Measurements from ENCODE around the gene C1QTNF4.

Gene C1QTNF4

GRCh38 chr11:47541070-47541469 is 53.1 kb downstream of the C1QTNF4 start:
- H3K4me3 ChIP-seq (ENCODE audit: low read length) = no peak overlapping the region
- no peak for TF ChIP-seq ZNF274 (IDR thresholded peaks at IDR 0.05; ENCODE audit: low read depth, low read length)

DNA sequence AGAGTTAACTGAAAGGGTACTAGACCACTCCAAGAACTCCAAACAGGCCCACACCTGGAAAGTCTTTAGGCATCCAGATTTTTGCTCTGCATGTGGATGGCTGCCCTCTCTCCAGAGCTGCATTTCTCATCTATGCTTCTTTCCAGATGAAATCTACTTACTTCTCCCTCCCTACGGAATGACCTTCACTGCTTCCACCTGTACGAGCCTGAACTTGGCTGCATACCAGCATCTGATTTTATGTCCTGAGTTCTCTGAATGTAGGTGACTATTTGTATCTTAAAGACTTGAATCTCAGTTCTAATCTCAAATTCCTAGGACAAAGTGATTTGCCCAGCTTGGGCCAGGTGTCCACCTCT is 54.6 kb downstream of the C1QTNF4 start:
- no peak for TF ChIP-seq ZNF274 (IDR thresholded peaks at IDR 0.05; ENCODE audit: low read depth, low read length)
- no peak overlapping the region for H3K4me3 ChIP-seq (ENCODE audit: low read length)
